K562 (cell line): ENCODE data around the gene SCFD2.

ENCODE experiments used
- POLR2AphosphoS5 ChIP-seq: IDR thresholded peaks from 2 replicates; pipeline ENCODE4 v1.6.1; 2011; ENCODE audit warnings: mild to moderate bottlenecking, low read depth, low read length, moderate library complexity; ENCODE audit not compliant: control insufficient read depth, insufficient read depth
- TEAD1 ChIP-seq, 2 experiments: fragments of 450-650 bp in 1 of 2; sonication (generic) in 1 of 2; formaldehyde crosslinking; IDR thresholded peaks; 2 replicates each; pipeline versions ENCODE4 v1.4.0 to v1.8.0; 2020 to 2022; ENCODE audit warnings: mild to moderate bottlenecking in 2 of 2, missing genetic modification reagents in 1 of 2
- ZNF232 ChIP-seq: sonication (generic); formaldehyde crosslinking; IDR thresholded peaks from 2 replicates; pipeline ENCODE4 v1.8.0; 2022; ENCODE audit warnings: mild to moderate bottlenecking, missing genetic modification reagents
- TF ChIP-seq, protein P1 (sequence below), 2 experiments: fragments of 450-650 bp; formaldehyde crosslinking in 1 of 2; IDR thresholded peaks; 2 replicates each; pipeline versions ENCODE4 v1.4.0 to v1.6.1; 2014 to 2020; ENCODE audit warnings: mild to moderate bottlenecking in 2 of 2, borderline replicate concordance in 1 of 2, low read depth in 1 of 2

DNA sequence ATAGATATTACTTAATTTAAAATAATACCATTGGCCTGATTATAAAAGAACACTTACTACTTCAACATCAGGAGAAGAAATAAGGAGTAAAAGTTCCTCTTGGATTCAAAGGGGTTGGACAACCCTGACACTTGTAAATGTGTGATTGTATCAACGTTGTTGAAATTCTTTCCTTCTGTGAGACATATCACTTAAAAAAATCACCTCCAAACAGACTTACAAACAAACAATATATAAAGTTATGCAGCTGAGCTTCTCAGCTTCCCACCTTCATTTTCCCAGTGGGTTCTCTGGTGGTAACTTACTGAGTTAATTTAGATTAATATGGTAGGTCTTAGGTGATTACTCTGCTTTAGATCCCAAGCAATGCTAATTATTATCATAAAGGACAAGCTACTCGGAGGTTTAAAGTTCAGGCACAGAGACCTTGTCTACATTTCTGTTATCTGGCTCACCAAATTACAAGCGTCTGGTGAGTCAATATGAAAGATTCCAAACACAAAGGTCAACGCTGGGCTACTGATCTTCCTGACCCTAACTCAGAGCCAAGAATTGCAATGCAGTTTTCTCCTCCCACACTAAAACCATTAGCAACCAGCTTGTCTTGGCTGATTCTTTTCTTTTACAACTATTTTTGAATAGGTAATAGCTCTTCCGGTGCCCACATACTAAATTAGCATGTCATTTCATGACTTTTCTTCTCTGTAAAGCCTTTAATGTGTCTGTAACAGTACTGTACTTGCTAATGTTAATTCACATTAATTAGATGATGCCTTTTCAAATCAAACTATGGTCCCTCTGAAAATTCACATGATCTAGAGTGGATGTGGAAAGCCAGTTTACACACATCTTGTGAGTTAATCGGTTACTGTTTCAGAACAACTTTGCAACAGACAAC is 346.1 kb downstream of the SCFD2 start:
- TF ChIP-seq ZNF232 (CRISPR knock-in tag) = no peak
- TF ChIP-seq, protein P1, sequence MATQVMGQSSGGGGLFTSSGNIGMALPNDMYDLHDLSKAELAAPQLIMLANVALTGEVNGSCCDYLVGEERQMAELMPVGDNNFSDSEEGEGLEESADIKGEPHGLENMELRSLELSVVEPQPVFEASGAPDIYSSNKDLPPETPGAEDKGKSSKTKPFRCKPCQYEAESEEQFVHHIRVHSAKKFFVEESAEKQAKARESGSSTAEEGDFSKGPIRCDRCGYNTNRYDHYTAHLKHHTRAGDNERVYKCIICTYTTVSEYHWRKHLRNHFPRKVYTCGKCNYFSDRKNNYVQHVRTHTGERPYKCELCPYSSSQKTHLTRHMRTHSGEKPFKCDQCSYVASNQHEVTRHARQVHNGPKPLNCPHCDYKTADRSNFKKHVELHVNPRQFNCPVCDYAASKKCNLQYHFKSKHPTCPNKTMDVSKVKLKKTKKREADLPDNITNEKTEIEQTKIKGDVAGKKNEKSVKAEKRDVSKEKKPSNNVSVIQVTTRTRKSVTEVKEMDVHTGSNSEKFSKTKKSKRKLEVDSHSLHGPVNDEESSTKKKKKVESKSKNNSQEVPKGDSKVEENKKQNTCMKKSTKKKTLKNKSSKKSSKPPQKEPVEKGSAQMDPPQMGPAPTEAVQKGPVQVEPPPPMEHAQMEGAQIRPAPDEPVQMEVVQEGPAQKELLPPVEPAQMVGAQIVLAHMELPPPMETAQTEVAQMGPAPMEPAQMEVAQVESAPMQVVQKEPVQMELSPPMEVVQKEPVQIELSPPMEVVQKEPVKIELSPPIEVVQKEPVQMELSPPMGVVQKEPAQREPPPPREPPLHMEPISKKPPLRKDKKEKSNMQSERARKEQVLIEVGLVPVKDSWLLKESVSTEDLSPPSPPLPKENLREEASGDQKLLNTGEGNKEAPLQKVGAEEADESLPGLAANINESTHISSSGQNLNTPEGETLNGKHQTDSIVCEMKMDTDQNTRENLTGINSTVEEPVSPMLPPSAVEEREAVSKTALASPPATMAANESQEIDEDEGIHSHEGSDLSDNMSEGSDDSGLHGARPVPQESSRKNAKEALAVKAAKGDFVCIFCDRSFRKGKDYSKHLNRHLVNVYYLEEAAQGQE (IDR thresholded peaks at IDR 0.05; ENCODE audit: borderline replicate concordance) = no peak
- TF ChIP-seq, protein P1 (CRISPR knock-in tag; IDR thresholded peaks at IDR 0.05; ENCODE audit: low read depth) = no peak
- TF ChIP-seq POLR2AphosphoS5 = 0 out of 2 replicates have a peak, but pooled peaks have one; percentile 27
- TF ChIP-seq TEAD1 (CRISPR knock-in tag; IDR thresholded peaks at IDR 0.05) = no peak
